Right lobe of liver (tissue), 6 donors: ENCODE data around the gene COL5A1. TPM values are rescaled to one million over a fixed set of nuclear protein-coding genes. Genes with fewer than 3 reads are reported as not detected.

Source experiments
- ATAC-seq, 4 donors: fragments of 200-7000 bp; cut with Tn5 transposase; one replicate each; pipeline ENCODE4 v1.9.1; 2020; ENCODE audit warnings: mild to moderate bottlenecking in 4 of 4, moderate library complexity in 4 of 4
- DNase-seq, 3 donors: peaks; one replicate each; pipeline ENCODE4 v3.0.0-alpha.2; 2020
- H3K27ac ChIP-seq, 3 donors: fragments of 200-600 bp; one replicate each; pipeline ENCODE4 v1.8.0; 2022
- H3K27me3 ChIP-seq, 2 donors: fragments of 200-600 bp; one replicate each; pipeline ENCODE4 v1.8.0; 2022
- H3K36me3 ChIP-seq, 4 donors: fragments of 200-600 bp; sonication (generic) in 1 of 4; one replicate each; pipeline versions ENCODE4 v1.5.1 to v1.8.0; 2017 to 2022; ENCODE audit warnings: control low read depth in 1 of 4
- H3K4me1 ChIP-seq, 4 donors: fragments of 200-600 bp; sonication (generic) in 1 of 4; one replicate each; pipeline versions ENCODE4 v1.5.1 to v1.8.0; 2017 to 2022; ENCODE audit warnings: control low read depth in 1 of 4
- H3K4me3 ChIP-seq, 3 donors: fragments of 200-600 bp; one replicate each; pipeline ENCODE4 v1.8.0; 2022
- H3K9me3 ChIP-seq, 4 donors: fragments of 200-600 bp; sonication (generic) in 1 of 4; one replicate each; pipeline versions ENCODE4 v1.5.1 to v1.8.0; 2017 to 2022; ENCODE audit warnings: control low read depth in 1 of 4
- CTCF ChIP-seq, 4 donors: fragments of 200-600 bp in 3 of 4; fragments of 450-650 bp in 1 of 4; IDR thresholded peaks; one replicate each; pipeline versions ENCODE4 v1.5.1 to v1.8.0; 2016 to 2022; ENCODE audit warnings: antibody characterized with exemption in 4 of 4, mild to moderate bottlenecking in 2 of 4
- POLR2A ChIP-seq: fragments of 450-650 bp; IDR thresholded peaks from one replicate; pipeline ENCODE4 v1.6.1; 2017; ENCODE audit warnings: antibody characterized with exemption, mild to moderate bottlenecking
- WGBS: methylation state at CpG from one replicate; pipeline ENCODE4 v1.1.6; 2018; ENCODE audit warnings: low coverage, low lambda C conversion rate; ENCODE audit not compliant: insufficient coverage; ENCODE audit errors: missing lambda C conversion rate; 5-methylcytosine and 5-hydroxymethylcytosine counted together
- intact Hi-C, 2 donors: fragments of 100-400 bp; cut with DNase I; formaldehyde crosslinking; loops; one replicate each; pipeline versions ENCODE4 v1.11.2 to v1.14.1; 2022
- total RNA-seq, 6 experiments: library from RNA; depleted of rRNA in 2 of 6; stranded (reverse); fragments of >200 nt in 2 of 6; fragmentation: NEBNext Ultra II Directional in 3 of 6; extraction: Animal tissue kit (Norgen Biotek cat#: 25700) in 3 of 6; gene quantifications; one replicate each; pipeline versions ENCODE4 v1.1.0 to v1.2.4, GENCODE V29; 2016 to 2023
- donor health status: DM: no; HTN: yes; CAD: no.
- donor health status: DM: no; HTN: no; CAD: no.
- donor health status: DM: no; HTN: no; CAD: no.
- donor health status: DM: no; HTN: yes; CAD: no.
- donor health status: DM: no; HTN: yes; CAD: no.

The COL5A1 gene
- total RNA-seq, 6 experiments from 2014 or later, result 1.5 to 17.0 (median 7.7) TPM

GRCh38 chr9:134720136-134720753, 78.6 kb downstream of the COL5A1 start:
- Histone ChIP-seq H3K4me3 (no peak overlapping the region), H3K36me3 (no peaks in the 10 kb centered on the region), H3K4me1 (no peaks in the 10 kb centered on the region), H3K9me3 (no peaks in the 10 kb centered on the region), H3K27ac (no peak overlapping the region), H3K27me3 (no peaks in the 10 kb centered on the region)
- TF ChIP-seq POLR2A, result no peak
- no peak for TF ChIP-seq CTCF (IDR thresholded peaks at IDR 0.05)
- DNase-seq, result no peak
- intact Hi-C loops, result no loop called here
- 82% methylated on average over 7 of the region's 17 CpGs for WGBS
- no peak for ATAC-seq

GRCh38 chr9:134720796-134721195, 79.2 kb downstream of the COL5A1 start:
- Histone ChIP-seq H3K9me3 (no peaks in the 10 kb centered on the region), H3K36me3 (no peaks in the 10 kb centered on the region), H3K4me3 (no peak overlapping the region), H3K27ac (no peak overlapping the region), H3K27me3 (no peaks in the 10 kb centered on the region), H3K4me1 (no peaks in the 10 kb centered on the region)
- intact Hi-C loops, result no loop called here
- 92% methylated on average over 2 of the region's 9 CpGs for WGBS
- DNase-seq (no peak), ATAC-seq (no peak)
- no peak for TF ChIP-seq CTCF (IDR thresholded peaks at IDR 0.05)
- no peak for TF ChIP-seq POLR2A

- TF ChIP-seq CTCF (IDR thresholded peaks at IDR 0.05), result no peak
- no peak for TF ChIP-seq POLR2A
- Histone ChIP-seq H3K4me1 (no peaks in the 10 kb centered on the region), H3K27me3 (no peaks in the 10 kb centered on the region), H3K36me3 (no peaks in the 10 kb centered on the region), H3K9me3 (no peaks in the 10 kb centered on the region), H3K4me3 (no peak overlapping the region), H3K27ac (no peak overlapping the region)
- intact Hi-C loops, result no loop called here
- WGBS, result 58% methylated on average over 4 of the region's 9 CpGs
- ATAC-seq (no peak), DNase-seq (no peak)
Measured at GRCh38 chr9:134721344-134721743, 79.7 kb downstream of the COL5A1 start.

GRCh38 chr9:134722120-134722701, 80.6 kb downstream of the COL5A1 start:
- DNase-seq (no peak), ATAC-seq (no peak)
- Histone ChIP-seq H3K4me1 (no peaks in the 10 kb centered on the region), H3K9me3 (no peaks in the 10 kb centered on the region), H3K27ac (no peak overlapping the region), H3K36me3 (no peaks in the 10 kb centered on the region), H3K4me3 (no peak overlapping the region), H3K27me3 (no peaks in the 10 kb centered on the region)
- TF ChIP-seq CTCF (IDR thresholded peaks at IDR 0.05) (no peak), POLR2A (no peak)
- 20% methylated on average over 1 of the region's 15 CpGs for WGBS
- intact Hi-C loops, result no loop called here
